Keratinocyte (primary cell): Measurements from ENCODE around the gene HSD17B14. TPM values are rescaled to one million over a fixed set of nuclear protein-coding genes. Genes with fewer than 3 reads are reported as not detected.
"Not testable (repeated sequence)": the region's sequence is repeated elsewhere in the genome, so short reads cannot be mapped to it uniquely, and the experiment has no call there.

Source experiments
- DNase-seq: peaks from one replicate; pipeline ENCODE4 v3.0.0-alpha.2; 2011; ENCODE audit warnings: low read depth, missing footprints, low spot score
- FAIRE-seq: peaks from 2 replicates; lab custom pipeline; 2011; peaks lifted over from hg19 to GRCh38; lab: Jason Lieb, UNC
- H2AFZ ChIP-seq: 2 replicates; pipeline ENCODE4 v1.6.0; 2012; ENCODE audit warnings: low read length, control low read depth, inconsistent platforms; ENCODE audit not compliant: control insufficient read depth
- H3K27ac ChIP-seq: 2 replicates; pipeline ENCODE4 v1.5.1; 2011; ENCODE audit warnings: low read length; ENCODE audit not compliant: control insufficient read depth, insufficient read depth
- H3K27me3 ChIP-seq: 3 replicates; pipeline ENCODE4 v1.6.0; 2011; ENCODE audit warnings: low read length; ENCODE audit not compliant: control insufficient read depth, insufficient read depth; ENCODE audit errors: extremely low read depth
- H3K36me3 ChIP-seq, 2 experiments: 2 replicates in 1 of 2; 3 replicates in 1 of 2; pipeline ENCODE4 v1.5.1; 2011; ENCODE audit warnings: low read length in 2 of 2, mild to moderate bottlenecking in 1 of 2; ENCODE audit not compliant: control insufficient read depth in 2 of 2, insufficient read depth in 2 of 2; ENCODE audit errors: extremely low read depth in 1 of 2
- H3K4me1 ChIP-seq: 3 replicates; pipeline ENCODE4 v1.5.1; 2011; ENCODE audit warnings: low read length; ENCODE audit not compliant: control insufficient read depth, insufficient read depth; ENCODE audit errors: extremely low read depth
- H3K4me2 ChIP-seq: 3 replicates; pipeline ENCODE4 v1.6.0; 2011; ENCODE audit warnings: low read depth, low read length; ENCODE audit not compliant: control insufficient read depth, insufficient read depth; ENCODE audit errors: extremely low read depth
- H3K4me3 ChIP-seq, 3 experiments: fragments of 200-600 bp in 1 of 3; sonication (generic) in 1 of 3; 2 replicates in 2 of 3; 3 replicates in 1 of 3; pipeline ENCODE4 v1.5.1; 2011 to 2016; ENCODE audit warnings: low read length in 3 of 3, mild to moderate bottlenecking in 3 of 3, control low read depth in 2 of 3, inconsistent platforms in 1 of 3, low read depth in 1 of 3, mixed read lengths in 1 of 3, mixed run types in 1 of 3, moderate library complexity in 1 of 3; ENCODE audit not compliant: control insufficient read depth in 2 of 3, insufficient read depth in 2 of 3; ENCODE audit errors: extremely low read depth in 1 of 3
- H3K79me2 ChIP-seq: 2 replicates; pipeline ENCODE4 v1.6.0; 2012; ENCODE audit warnings: low read length; ENCODE audit not compliant: control insufficient read depth, insufficient read depth
- H3K9ac ChIP-seq: 3 replicates; pipeline ENCODE4 v1.6.0; 2011; ENCODE audit warnings: low read length; ENCODE audit not compliant: control insufficient read depth, insufficient read depth; ENCODE audit errors: extremely low read depth
- H3K9me1 ChIP-seq: 3 replicates; pipeline ENCODE4 v1.6.0; 2011; ENCODE audit warnings: low read length; ENCODE audit not compliant: control insufficient read depth, insufficient read depth; ENCODE audit errors: extremely low read depth
- H3K9me3 ChIP-seq: 2 replicates; pipeline ENCODE4 v1.5.1; 2012; ENCODE audit warnings: low read depth, low read length; ENCODE audit not compliant: control insufficient read depth
- H4K20me1 ChIP-seq: 3 replicates; pipeline ENCODE4 v1.6.0; 2011; ENCODE audit warnings: low read length; ENCODE audit not compliant: control insufficient read depth, insufficient read depth; ENCODE audit errors: extremely low read depth
- CTCF ChIP-seq, 3 experiments: IDR thresholded peaks in 1 of 3; conservative IDR thresholded peaks in 1 of 3; optimal IDR thresholded peaks in 1 of 3; 2 replicates in 2 of 3; 3 replicates in 1 of 3; pipeline versions ENCODE3 to v1.5.1; 2011; ENCODE audit warnings: low read length in 3 of 3, mild to moderate bottlenecking in 3 of 3, moderate library complexity in 2 of 3, control low read depth in 1 of 3, inconsistent platforms in 1 of 3; ENCODE audit not compliant: insufficient read depth in 2 of 3; ENCODE audit errors: extremely low read depth in 1 of 3
- EZH2 ChIP-seq: IDR thresholded peaks from one replicate; pipeline ENCODE4 v1.6.1; 2012; ENCODE audit warnings: inconsistent platforms, mild to moderate bottlenecking, low read length, moderate library complexity
- dilution Hi-C: fragments of 300-500 bp; cut with MboI; formaldehyde crosslinking; loops from one replicate; pipeline ENCODE4 v1.7.0; 2020; ENCODE audit warnings: low sequenced_read_pairs; ENCODE audit not compliant: extremely low pct_ligation_motif_present
- polyA plus RNA-seq, 5 experiments: library from polyadenylated mRNA; depleted of rRNA in 3 of 5; stranded (reverse) in 3 of 5; stranded (forward) in 1 of 5; unstranded in 1 of 5; fragments of >200 nt; gene quantifications; 1 replicate in 1 of 5; 2 replicates in 3 of 5; 3 replicates in 1 of 5; pipeline versions ENCODE4 v1.2.1 to v1.2.3, GENCODE V29; 2011 to 2012; ENCODE audit warnings: missing spikeins in 2 of 5, low read depth in 1 of 5, low replicate concordance in 1 of 5

The HSD17B14 gene
- polyA plus RNA-seq, 1 donor (not counting 4 experiments of a cell fraction or from before 2014, with no cell fraction given): 0.92 TPM

GRCh38 chr19:48852292-48852691, 16.0 kb upstream of the HSD17B14 start:
- DNase-seq (no peak), FAIRE-seq (no peak)
- no peak overlapping the region for H3K27ac ChIP-seq
- dilution Hi-C loops: loop anchor here (5.0 kb wide), 1 partner anchor 55 kb away; no protein-coding TSS in a partner anchor
- no peaks in the 10 kb centered on the region for H3K9me1 ChIP-seq
- no peak overlapping the region for H3K4me3 ChIP-seq
- H3K27me3 ChIP-seq: no peaks in the 10 kb centered on the region
- no peaks in the 10 kb centered on the region for H4K20me1 ChIP-seq
- H3K4me2 ChIP-seq: no peak overlapping the region
- H3K79me2 ChIP-seq: no peaks in the 10 kb centered on the region
- H2AFZ ChIP-seq: no peak overlapping the region
- no peaks in the 10 kb centered on the region for H3K36me3 ChIP-seq
- H3K9me3 ChIP-seq: no peaks in the 10 kb centered on the region
- H3K4me1 ChIP-seq: no peaks in the 10 kb centered on the region
- no peak overlapping the region for H3K9ac ChIP-seq
- TF ChIP-seq CTCF (optimal IDR thresholded peaks at IDR 0.05 in 1 of 3, IDR thresholded peaks at IDR 0.05 in 1 of 3, conservative IDR thresholded peaks at IDR 0.05 in 1 of 3; ENCODE audit: extremely low read depth in 1 of 3, insufficient read depth in 2 of 3, low read length in 3 of 3): no peak
- no peak for TF ChIP-seq EZH2

- H3K36me3 ChIP-seq, H2AFZ ChIP-seq, H3K79me2 ChIP-seq, H3K9ac ChIP-seq, FAIRE-seq, dilution Hi-C loops, H3K27ac ChIP-seq, H3K4me3 ChIP-seq, DNase-seq, H3K9me1 ChIP-seq, H3K4me1 ChIP-seq, H4K20me1 ChIP-seq, H3K4me2 ChIP-seq, H3K9me3 ChIP-seq, H3K27me3 ChIP-seq: not testable (repeated sequence)
Observed at GRCh38 chr19:48846659-48847058, 10.4 kb upstream of the HSD17B14 start.

- Histone ChIP-seq H3K4me2 (no peak overlapping the region), H3K4me3 (no peak overlapping the region), H3K27ac (no peak overlapping the region), H2AFZ (no peak overlapping the region), H3K36me3 (no peaks in the 10 kb centered on the region), H4K20me1 (no peaks in the 10 kb centered on the region), H3K9me1 (no peaks in the 10 kb centered on the region), H3K79me2 (no peaks in the 10 kb centered on the region), H3K9ac (no peak overlapping the region), H3K27me3 (no peaks in the 10 kb centered on the region), H3K4me1 (no peaks in the 10 kb centered on the region), H3K9me3 (no peaks in the 10 kb centered on the region)
- no peak for DNase-seq
- no peak for TF ChIP-seq EZH2
- no peak for TF ChIP-seq CTCF (optimal IDR thresholded peaks at IDR 0.05 in 1 of 3, IDR thresholded peaks at IDR 0.05 in 1 of 3, conservative IDR thresholded peaks at IDR 0.05 in 1 of 3; ENCODE audit: extremely low read depth in 1 of 3, insufficient read depth in 2 of 3, low read length in 3 of 3)
- no peak for FAIRE-seq
- dilution Hi-C loops: no loop called here
Observed at GRCh38 chr19:48845384-48845783, 9.1 kb upstream of the HSD17B14 start.
